H9 (cell line): ENCODE results near the gene NDUFC2. TPM values are rescaled to one million over a fixed set of nuclear protein-coding genes. Genes with fewer than 3 reads are reported as not detected.

Source experiments
- DNase-seq: peaks from one replicate; pipeline ENCODE4 v3.0.0-alpha.2; 2017
- H2AFZ ChIP-seq: one replicate; pipeline ENCODE4 v1.6.1; 2013; ENCODE audit warnings: mild to moderate bottlenecking, low read length, control low read depth, moderate library complexity
- H2AK5ac ChIP-seq: 2 replicates; pipeline ENCODE4 v1.6.1; 2013; ENCODE audit warnings: low read length, control low read depth, mixed read lengths; ENCODE audit not compliant: insufficient read length
- H2BK120ac ChIP-seq: one replicate; pipeline ENCODE4 v1.6.1; 2013; ENCODE audit warnings: low read depth, mild to moderate bottlenecking, low read length, control low read depth, inconsistent platforms; ENCODE audit not compliant: poor library complexity, severe bottlenecking
- H2BK12ac ChIP-seq: 2 replicates; pipeline ENCODE4 v1.6.1; 2013; ENCODE audit warnings: low read length, control low read depth, mixed read lengths, low read depth; ENCODE audit not compliant: insufficient read length
- H2BK15ac ChIP-seq: 2 replicates; pipeline ENCODE4 v1.6.1; 2013; ENCODE audit warnings: low read depth, low read length, control low read depth
- H2BK20ac ChIP-seq: one replicate; pipeline ENCODE4 v1.6.1; 2013; ENCODE audit warnings: low read depth, mild to moderate bottlenecking, low read length, control low read depth, inconsistent platforms; ENCODE audit not compliant: poor library complexity, severe bottlenecking
- H2BK5ac ChIP-seq: 2 replicates; pipeline ENCODE4 v1.6.1; 2013; ENCODE audit warnings: low read length, control low read depth, mixed read lengths; ENCODE audit not compliant: insufficient read length
- H3K14ac ChIP-seq: 2 replicates; pipeline ENCODE4 v1.6.1; 2013; ENCODE audit warnings: low read length, control low read depth; ENCODE audit not compliant: insufficient read depth
- H3K18ac ChIP-seq: 2 replicates; pipeline ENCODE4 v1.6.1; 2013; ENCODE audit warnings: low read depth, mild to moderate bottlenecking, mixed read lengths, low read length, control low read depth; ENCODE audit not compliant: insufficient read length
- H3K23ac ChIP-seq: 2 replicates; pipeline ENCODE4 v1.6.1; 2013; ENCODE audit warnings: low read length, control low read depth, mixed read lengths, low read depth; ENCODE audit not compliant: insufficient read length
- H3K23me2 ChIP-seq: 2 replicates; pipeline ENCODE4 v1.6.1; 2013; ENCODE audit warnings: low read depth, mild to moderate bottlenecking, mixed read lengths, low read length, control low read depth; ENCODE audit not compliant: insufficient read length, poor library complexity, severe bottlenecking
- H3K27ac ChIP-seq: 2 replicates; pipeline ENCODE4 v1.5.1; 2013; ENCODE audit warnings: low read length, control low read depth, mixed read lengths, low read depth; ENCODE audit not compliant: insufficient read length
- H3K27me3 ChIP-seq: 2 replicates; pipeline ENCODE4 v1.6.1; 2013; ENCODE audit warnings: low read length, control low read depth, inconsistent platforms; ENCODE audit not compliant: insufficient read depth
- H3K4ac ChIP-seq: 2 replicates; pipeline ENCODE4 v1.6.1; 2013; ENCODE audit warnings: low read depth, mild to moderate bottlenecking, control low read depth, inconsistent platforms, low read length, moderate library complexity
- H3K4me1 ChIP-seq: 2 replicates; pipeline ENCODE4 v1.6.1; 2013; ENCODE audit warnings: low read length, control low read depth, inconsistent platforms; ENCODE audit not compliant: insufficient read depth
- H3K4me2 ChIP-seq: 2 replicates; pipeline ENCODE4 v1.6.1; 2013; ENCODE audit warnings: low read length, control low read depth, mixed read lengths; ENCODE audit not compliant: insufficient read length, insufficient read depth
- H3K56ac ChIP-seq: 2 replicates; pipeline ENCODE4 v1.6.1; 2013; ENCODE audit warnings: low read depth, mild to moderate bottlenecking, mixed read lengths, low read length, control low read depth; ENCODE audit not compliant: insufficient read length
- H3K79me1 ChIP-seq: 2 replicates; pipeline ENCODE4 v1.6.1; 2013; ENCODE audit warnings: low read depth, mild to moderate bottlenecking, moderate library complexity, low read length, control low read depth, inconsistent platforms; ENCODE audit not compliant: insufficient read depth, poor library complexity, severe bottlenecking
- H3K79me2 ChIP-seq: 2 replicates; pipeline ENCODE4 v1.6.1; 2013; ENCODE audit warnings: low read length, control low read depth, inconsistent platforms; ENCODE audit not compliant: insufficient read depth
- H3K9ac ChIP-seq: 2 replicates; pipeline ENCODE4 v1.6.1; 2013; ENCODE audit warnings: low read length, control low read depth, mixed read lengths; ENCODE audit not compliant: insufficient read length; ENCODE audit errors: extremely low read depth
- H3K9me3 ChIP-seq: one replicate; pipeline ENCODE4 v1.6.1; 2013; ENCODE audit warnings: low read depth, low read length, inconsistent platforms; ENCODE audit not compliant: control insufficient read depth
- H3T11ph ChIP-seq: one replicate; pipeline ENCODE4 v1.6.1; 2013; ENCODE audit warnings: mild to moderate bottlenecking, low read length, control low read depth, inconsistent platforms
- H4K20me1 ChIP-seq: one replicate; pipeline ENCODE4 v1.6.1; 2013; ENCODE audit not compliant: control insufficient read depth, insufficient read length, insufficient read depth
- H4K5ac ChIP-seq: 2 replicates; pipeline ENCODE4 v1.6.1; 2013; ENCODE audit warnings: low read depth, mild to moderate bottlenecking, mixed read lengths, low read length, control low read depth; ENCODE audit not compliant: insufficient read length
- H4K8ac ChIP-seq: replicated peaks from 2 replicates; pipeline ENCODE4 v1.6.1; 2013; ENCODE audit warnings: low read length, control low read depth, mixed read lengths, low read depth; ENCODE audit not compliant: insufficient read length
- H4K91ac ChIP-seq: 2 replicates; pipeline ENCODE4 v1.6.1; 2013; ENCODE audit warnings: low read depth, mild to moderate bottlenecking, moderate library complexity, mixed read lengths, low read length, control low read depth; ENCODE audit not compliant: insufficient read length
- H3K27ac Mint-ChIP-seq, 3 experiments: 2 replicates in 2 of 3; 3 replicates in 1 of 3; pipeline ENCODE4 v1.8.0; 2020 to 2021; ENCODE audit warnings: mixed read lengths in 3 of 3, mild to moderate bottlenecking in 1 of 3, moderate library complexity in 1 of 3
- H3K27me3 Mint-ChIP-seq: 2 replicates; pipeline ENCODE4 v1.8.0; 2021; ENCODE audit warnings: low read depth, mild to moderate bottlenecking, moderate library complexity, mixed read lengths
- H3K36me3 Mint-ChIP-seq, 3 experiments: 2 replicates in 2 of 3; 3 replicates in 1 of 3; pipeline ENCODE4 v1.8.0; 2020 to 2021; ENCODE audit warnings: low read depth in 3 of 3, mixed read lengths in 3 of 3; ENCODE audit not compliant: insufficient read depth in 1 of 3
- H3K4me1 Mint-ChIP-seq, 2 experiments: 2 replicates each; pipeline ENCODE4 v1.8.0; 2020; ENCODE audit warnings: mixed read lengths in 2 of 2
- H3K4me3 Mint-ChIP-seq, 2 experiments: 2 replicates in 1 of 2; 3 replicates in 1 of 2; pipeline ENCODE4 v1.8.0; 2020 to 2021; ENCODE audit warnings: mild to moderate bottlenecking in 2 of 2, mixed read lengths in 2 of 2, moderate library complexity in 1 of 2
- H3K9me3 Mint-ChIP-seq, 2 experiments: 2 replicates in 1 of 2; 3 replicates in 1 of 2; pipeline ENCODE4 v1.8.0; 2020; ENCODE audit warnings: mild to moderate bottlenecking in 2 of 2, mixed read lengths in 2 of 2, moderate library complexity in 1 of 2
- WGBS: extraction: QIAGEN DNeasy Blood & Tissue Kit; methylation state at CpG from one replicate; pipeline ENCODE4 v1.1.7; 2013; ENCODE audit warnings: missing lambda C conversion rate, low lambda C conversion rate, mixed read lengths; ENCODE audit not compliant: insufficient read length; ENCODE audit errors: extremely low coverage; 5-methylcytosine and 5-hydroxymethylcytosine counted together
- total RNA-seq: library from RNA; stranded (reverse); gene quantifications from 2 replicates; pipeline ENCODE4 v1.2.1, GENCODE V29; 2021
- TF ChIP-seq, protein P1 (sequence below): fragments of 200-600 bp; sonication (generic); conservative IDR thresholded peaks from 3 replicates; pipeline ENCODE4 v1.8.0; 2021; ENCODE audit warnings: antibody characterized with exemption, mild to moderate bottlenecking

NDUFC2 gene
- total RNA-seq, 1 experiment from 2014 or later = 247 TPM

DNA sequence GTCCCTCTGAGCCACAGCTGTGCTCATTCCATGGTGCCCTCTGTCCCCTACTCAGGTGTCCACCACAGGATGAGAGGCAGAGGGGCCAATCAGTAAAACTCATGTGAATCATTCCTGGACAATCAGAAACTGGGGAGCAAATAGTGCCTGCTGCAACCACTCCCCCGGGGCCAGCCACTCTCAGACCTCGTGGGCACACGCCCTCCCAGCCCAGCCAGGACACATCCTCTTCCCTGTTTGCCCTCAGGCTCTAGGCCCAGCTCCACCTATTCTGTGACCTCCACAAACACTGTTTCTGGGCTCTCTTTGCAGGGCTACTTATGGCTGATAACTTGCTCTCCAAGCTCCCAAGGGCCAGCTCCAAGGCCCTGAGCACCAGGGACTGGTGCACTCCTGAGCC lies 42.6 kb downstream of the NDUFC2 start:
- Histone ChIP-seq H3K18ac (no peak overlapping the region), H3K56ac (no peak overlapping the region), H4K91ac (no peak overlapping the region), H2BK15ac (no peak overlapping the region), H2AFZ (no peak overlapping the region), H3K79me2 (no peaks in the 10 kb centered on the region), H4K20me1 (no peaks in the 10 kb centered on the region), H3K14ac (no peak overlapping the region), H3K9me3 (no peaks in the 10 kb centered on the region), H3K79me1 (no peaks in the 10 kb centered on the region), H2AK5ac (no peak overlapping the region), H2BK5ac (no peak overlapping the region), H3K4me1 (no peaks in the 10 kb centered on the region), H3K27me3 (no peaks in the 10 kb centered on the region), H3K4me2 (no peak overlapping the region), H2BK12ac (no peak overlapping the region), H4K5ac (no peak overlapping the region), H3K23ac (no peak overlapping the region), H3K4ac (no peak overlapping the region), H4K8ac (no peak overlapping the region), H3T11ph (no peak overlapping the region), H2BK20ac (no peak overlapping the region), H3K23me2 (peaks cover 2% of the 10 kb centered on the region), H3K27ac (no peak overlapping the region), H3K9ac (no peak overlapping the region), H2BK120ac (no peak overlapping the region)
- DNase-seq = no peak
- TF ChIP-seq, protein P1, sequence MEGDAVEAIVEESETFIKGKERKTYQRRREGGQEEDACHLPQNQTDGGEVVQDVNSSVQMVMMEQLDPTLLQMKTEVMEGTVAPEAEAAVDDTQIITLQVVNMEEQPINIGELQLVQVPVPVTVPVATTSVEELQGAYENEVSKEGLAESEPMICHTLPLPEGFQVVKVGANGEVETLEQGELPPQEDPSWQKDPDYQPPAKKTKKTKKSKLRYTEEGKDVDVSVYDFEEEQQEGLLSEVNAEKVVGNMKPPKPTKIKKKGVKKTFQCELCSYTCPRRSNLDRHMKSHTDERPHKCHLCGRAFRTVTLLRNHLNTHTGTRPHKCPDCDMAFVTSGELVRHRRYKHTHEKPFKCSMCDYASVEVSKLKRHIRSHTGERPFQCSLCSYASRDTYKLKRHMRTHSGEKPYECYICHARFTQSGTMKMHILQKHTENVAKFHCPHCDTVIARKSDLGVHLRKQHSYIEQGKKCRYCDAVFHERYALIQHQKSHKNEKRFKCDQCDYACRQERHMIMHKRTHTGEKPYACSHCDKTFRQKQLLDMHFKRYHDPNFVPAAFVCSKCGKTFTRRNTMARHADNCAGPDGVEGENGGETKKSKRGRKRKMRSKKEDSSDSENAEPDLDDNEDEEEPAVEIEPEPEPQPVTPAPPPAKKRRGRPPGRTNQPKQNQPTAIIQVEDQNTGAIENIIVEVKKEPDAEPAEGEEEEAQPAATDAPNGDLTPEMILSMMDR = no peak
- no peaks in the 10 kb centered on the region for H3K27me3 Mint-ChIP-seq
- no peaks in the 10 kb centered on the region for H3K36me3 Mint-ChIP-seq
- peaks cover 13 to 24% of the 10 kb centered on the region in 2 experiments for H3K4me1 Mint-ChIP-seq
- H3K4me3 Mint-ChIP-seq = no peak overlapping the region
- no CpG with 5 or more reads among the region's 3 CpGs for WGBS
- H3K27ac Mint-ChIP-seq = peak overlapping the region in 1 of 3 experiments; percentile 34; a peak in 1 of 7 replicates
- no peaks in the 10 kb centered on the region; a peak in 1 of 5 replicates for H3K9me3 Mint-ChIP-seq
